IMR-90 (cell line): ENCODE results near the gene MYCT1. TPM values are rescaled to one million over a fixed set of nuclear protein-coding genes. Genes with fewer than 3 reads are reported as not detected.

ENCODE experiments used
- ATAC-seq: fragments of 200-7000 bp; cut with Tn5 transposase; 2 replicates; pipeline ENCODE4 v1.9.1; 2020; ENCODE audit warnings: low read depth, mild to moderate bottlenecking, moderate library complexity
- BruUV-seq: library from RNA; stranded (reverse); fragments of 400-500 nt; replicated peaks from 2 replicates; lab custom pipeline; 2021; lab: Mats Ljungman, UMichigan
- CTCF ChIA-PET: fragments of 300-600 bp; formaldehyde crosslinking; extraction: SDS; loops from one replicate; lab custom pipeline; 2021; ENCODE audit warnings: antibody characterized with exemption; lab: Yijun Ruan, JAX
- POLR2A ChIA-PET: fragments of 300-600 bp; sonication (Branson Sonifier 250); formaldehyde crosslinking; loops from one replicate; lab custom pipeline; 2022; ENCODE audit warnings: antibody characterized with exemption; ENCODE audit not compliant: unreplicated experiment; lab: Charles Lee
- DNase-seq: peaks from one replicate; pipeline ENCODE4 v3.0.0; 2013
- H2AFZ ChIP-seq: replicated peaks from 2 replicates; pipeline ENCODE3; 2013; ENCODE audit warnings: low read length, mild to moderate bottlenecking; ENCODE audit not compliant: poor library complexity
- H2AK5ac ChIP-seq: 2 replicates; pipeline ENCODE4 v1.6.1; 2013; ENCODE audit warnings: low read depth, low read length, inconsistent platforms
- H2AK9ac ChIP-seq: replicated peaks from 2 replicates; pipeline ENCODE3; 2013; ENCODE audit warnings: mild to moderate bottlenecking, low read depth, low read length, moderate library complexity; ENCODE audit not compliant: poor library complexity
- H2BK120ac ChIP-seq: 2 replicates; pipeline ENCODE4 v1.6.1; 2013; ENCODE audit warnings: low read depth, low read length, inconsistent platforms
- H2BK15ac ChIP-seq: 3 replicates; pipeline ENCODE4 v1.6.1; 2013; ENCODE audit warnings: low read depth, low read length, inconsistent platforms
- H2BK20ac ChIP-seq: 2 replicates; pipeline ENCODE4 v1.6.1; 2013; ENCODE audit warnings: low read depth, mild to moderate bottlenecking, inconsistent platforms, low read length, moderate library complexity
- H2BK5ac ChIP-seq: 2 replicates; pipeline ENCODE4 v1.6.1; 2013; ENCODE audit warnings: mild to moderate bottlenecking, low read depth, low read length, inconsistent platforms; ENCODE audit not compliant: poor library complexity, severe bottlenecking
- H3K14ac ChIP-seq: replicated peaks from 2 replicates; pipeline ENCODE4 v1.6.1; 2013; ENCODE audit warnings: low read depth, low read length, inconsistent platforms
- H3K18ac ChIP-seq: 2 replicates; pipeline ENCODE4 v1.6.1; 2013; ENCODE audit warnings: low read depth, low read length, control low read depth
- H3K23ac ChIP-seq: 2 replicates; pipeline ENCODE4 v1.6.1; 2013; ENCODE audit warnings: low read depth, low read length, inconsistent platforms
- H3K27ac ChIP-seq: 2 replicates; pipeline ENCODE4 v1.5.1; 2013; ENCODE audit warnings: mild to moderate bottlenecking, control low read depth, low read length; ENCODE audit not compliant: insufficient read depth
- H3K27me3 ChIP-seq: 2 replicates; pipeline ENCODE4 v1.6.1; 2013; ENCODE audit warnings: low read length; ENCODE audit not compliant: control insufficient read depth, insufficient read depth
- H3K36me3 ChIP-seq: 2 replicates; pipeline ENCODE4 v1.6.1; 2013; ENCODE audit warnings: low read length, mixed read lengths; ENCODE audit not compliant: control insufficient read depth, insufficient read depth
- H3K4ac ChIP-seq: 2 replicates; pipeline ENCODE4 v1.6.1; 2013; ENCODE audit warnings: low read depth, low read length, inconsistent platforms
- H3K4me1 ChIP-seq: 2 replicates; pipeline ENCODE4 v1.6.1; 2013; ENCODE audit warnings: low read length, mixed read lengths; ENCODE audit not compliant: control insufficient read depth, insufficient read depth
- H3K4me2 ChIP-seq: 2 replicates; pipeline ENCODE4 v1.6.1; 2013; ENCODE audit warnings: low read depth, mild to moderate bottlenecking, control low read depth, low read length, moderate library complexity
- H3K4me3 ChIP-seq: 2 replicates; pipeline ENCODE4 v1.5.1; 2013; ENCODE audit warnings: low read depth, mild to moderate bottlenecking, control low read depth, low read length, moderate library complexity; ENCODE audit not compliant: insufficient read depth
- H3K56ac ChIP-seq: 2 replicates; pipeline ENCODE4 v1.6.1; 2013; ENCODE audit warnings: low read length, inconsistent platforms; ENCODE audit not compliant: insufficient read depth; ENCODE audit errors: extremely low read depth
- H3K79me1 ChIP-seq, 2 experiments: 2 replicates each; pipeline ENCODE4 v1.6.1; 2013; ENCODE audit warnings: low read length in 2 of 2, inconsistent platforms in 1 of 2, low read depth in 1 of 2
- H3K9ac ChIP-seq: 2 replicates; pipeline ENCODE4 v1.6.1; 2013; ENCODE audit warnings: low read depth, low read length, control low read depth
- H3K9me1 ChIP-seq: 2 replicates; pipeline ENCODE4 v1.6.1; 2013; ENCODE audit warnings: low read length, inconsistent platforms; ENCODE audit not compliant: insufficient read depth
- H3K9me3 ChIP-seq: 2 replicates; pipeline ENCODE4 v1.6.1; 2013; ENCODE audit warnings: low read length; ENCODE audit not compliant: control insufficient read depth, insufficient read depth
- H4K20me1 ChIP-seq: 2 replicates; pipeline ENCODE4 v1.6.1; 2013; ENCODE audit warnings: low read length, inconsistent platforms; ENCODE audit not compliant: insufficient read depth
- H4K5ac ChIP-seq: 2 replicates; pipeline ENCODE4 v1.6.1; 2013; ENCODE audit warnings: mild to moderate bottlenecking, low read depth, low read length, control low read depth
- H4K8ac ChIP-seq, 2 experiments: 2 replicates each; pipeline ENCODE4 v1.6.1; 2013; ENCODE audit warnings: low read depth in 2 of 2, low read length in 2 of 2, control low read depth in 1 of 2, inconsistent platforms in 1 of 2
- H4K91ac ChIP-seq: 2 replicates; pipeline ENCODE4 v1.6.1; 2013; ENCODE audit warnings: low read depth, low read length, inconsistent platforms; ENCODE audit not compliant: insufficient read depth
- CEBPB ChIP-seq: IDR thresholded peaks from 2 replicates; pipeline ENCODE4 v1.6.1; 2012; ENCODE audit warnings: low read depth, low read length, improper control_type of control experiment
- MAFK ChIP-seq: IDR thresholded peaks from 2 replicates; pipeline ENCODE4 v1.6.1; 2012; ENCODE audit warnings: low read depth, low read length, improper control_type of control experiment
- MXI1 ChIP-seq: IDR thresholded peaks from 2 replicates; pipeline ENCODE4 v1.6.1; 2012; ENCODE audit warnings: low read depth, mild to moderate bottlenecking, low read length, moderate library complexity, borderline replicate concordance
- POLR2A ChIP-seq: IDR thresholded peaks from 2 replicates; pipeline ENCODE4 v1.6.1; 2012; ENCODE audit warnings: mild to moderate bottlenecking, low read depth, low read length
- WGBS, 2 experiments: methylation state at CpG; one replicate each; pipeline versions ENCODE4 v1.1.5 to v1.1.7; 2013; ENCODE audit warnings: missing lambda C conversion rate in 2 of 2; ENCODE audit not compliant: insufficient read length in 1 of 2; ENCODE audit errors: extremely low coverage in 2 of 2; 5-methylcytosine and 5-hydroxymethylcytosine counted together
- dilution Hi-C: fragments of 300-500 bp; cut with HindIII; formaldehyde crosslinking; loops from one replicate; pipeline ENCODE4 v1.14.3; 2018; ENCODE audit warnings: low sequenced_read_pairs; ENCODE audit not compliant: unreplicated experiment
- in situ Hi-C: fragments of 300-500 bp; cut with MboI; formaldehyde crosslinking; loops from 3 replicates; pipeline ENCODE4 v1.14.3; 2019; ENCODE audit warnings: low sequenced_read_pairs, inconsistent platforms, mixed read lengths
- intact Hi-C: fragments of 100-400 bp; cut with micrococcal nuclease; formaldehyde crosslinking; loops from 2 replicates; pipeline ENCODE4 v1.10.0; 2022
- polyA plus RNA-seq, 3 experiments: library from polyadenylated mRNA; depleted of rRNA; stranded (reverse); fragments of >200 nt; gene quantifications; 2 replicates each; pipeline ENCODE4 v1.2.3, GENCODE V29; 2012; ENCODE audit warnings: low replicate concordance in 1 of 3
- total RNA-seq: library from RNA; depleted of rRNA; stranded (reverse); fragments of >200 nt; gene quantifications from 2 replicates; pipeline ENCODE4 v1.2.3, GENCODE V29; 2012

MYCT1 gene
- total and polyA plus RNA-seq, 2 of the 4 experiments (the other 2 are of a cell fraction) = 0.89 to 0.90 TPM

- Histone ChIP-seq H3K56ac (no peak overlapping the region), H4K20me1 (no peaks in the 10 kb centered on the region), H3K79me1 (no peaks in the 10 kb centered on the region), H2AK5ac (no peak overlapping the region), H2BK15ac (no peak overlapping the region), H2AK9ac (no peak overlapping the region), H3K4me3 (no peak overlapping the region), H3K27me3 (no peaks in the 10 kb centered on the region), H2AFZ (no peak overlapping the region), H3K36me3 (no peaks in the 10 kb centered on the region), H4K91ac (no peak overlapping the region), H3K9ac (no peak overlapping the region), H3K18ac (no peak overlapping the region), H3K9me1 (no peaks in the 10 kb centered on the region), H3K27ac (no peak overlapping the region), H3K4ac (no peak overlapping the region), H2BK5ac (no peak overlapping the region), H3K4me1 (no peaks in the 10 kb centered on the region), H4K8ac (no peak overlapping the region), H2BK120ac (no peak overlapping the region), H4K5ac (no peak overlapping the region), H3K9me3 (no peaks in the 10 kb centered on the region), H2BK20ac (no peak overlapping the region), H3K14ac (no peak overlapping the region), H3K4me2 (no peak overlapping the region), H3K23ac (no peak overlapping the region)
- ATAC-seq = peak; percentile 35
- 67% methylated on average over 2 of the region's 3 CpGs; no CpG with 5 or more reads in 1 of the 2 experiments for WGBS, 2 experiments
- POLR2A ChIA-PET = no interaction called here
- TF ChIP-seq MXI1 (no peak), POLR2A (no peak), CEBPB (no peak), MAFK (0 out of 2 replicates have a peak, but pooled peaks have one; percentile 15)
- peak; percentile 41 for DNase-seq
- intact Hi-C loops = no loop called here
- no TSS peak for BruUV-seq
- dilution Hi-C loops = no loop called here
- in situ Hi-C loops = no loop called here
- CTCF ChIA-PET = interaction anchor here (1.0 kb wide), 1 partner anchor 9 kb away, joined by 3 read pairs; no protein-coding TSS in a partner anchor
These were observed 45.7 kb upstream of the MYCT1 start for GRCh38 chr6:152651986-152652385.
